H9 (cell line): Measurements from ENCODE around the gene OSGEPL1. TPM values are rescaled to one million over a fixed set of nuclear protein-coding genes. Genes with fewer than 3 reads are reported as not detected.

ENCODE experiments used
- DNase-seq: peaks from one replicate; pipeline ENCODE4 v3.0.0-alpha.2; 2017
- H2AFZ ChIP-seq: one replicate; pipeline ENCODE4 v1.6.1; 2013; ENCODE audit warnings: mild to moderate bottlenecking, low read length, control low read depth, moderate library complexity
- H2AK5ac ChIP-seq: 2 replicates; pipeline ENCODE4 v1.6.1; 2013; ENCODE audit warnings: low read length, control low read depth, mixed read lengths; ENCODE audit not compliant: insufficient read length
- H2BK120ac ChIP-seq: one replicate; pipeline ENCODE4 v1.6.1; 2013; ENCODE audit warnings: low read depth, mild to moderate bottlenecking, low read length, control low read depth, inconsistent platforms; ENCODE audit not compliant: poor library complexity, severe bottlenecking
- H2BK12ac ChIP-seq: 2 replicates; pipeline ENCODE4 v1.6.1; 2013; ENCODE audit warnings: low read length, control low read depth, mixed read lengths, low read depth; ENCODE audit not compliant: insufficient read length
- H2BK15ac ChIP-seq: 2 replicates; pipeline ENCODE4 v1.6.1; 2013; ENCODE audit warnings: low read depth, low read length, control low read depth
- H2BK20ac ChIP-seq: one replicate; pipeline ENCODE4 v1.6.1; 2013; ENCODE audit warnings: low read depth, mild to moderate bottlenecking, low read length, control low read depth, inconsistent platforms; ENCODE audit not compliant: poor library complexity, severe bottlenecking
- H2BK5ac ChIP-seq: 2 replicates; pipeline ENCODE4 v1.6.1; 2013; ENCODE audit warnings: low read length, control low read depth, mixed read lengths; ENCODE audit not compliant: insufficient read length
- H3K14ac ChIP-seq: 2 replicates; pipeline ENCODE4 v1.6.1; 2013; ENCODE audit warnings: low read length, control low read depth; ENCODE audit not compliant: insufficient read depth
- H3K18ac ChIP-seq: 2 replicates; pipeline ENCODE4 v1.6.1; 2013; ENCODE audit warnings: low read depth, mild to moderate bottlenecking, mixed read lengths, low read length, control low read depth; ENCODE audit not compliant: insufficient read length
- H3K23ac ChIP-seq: 2 replicates; pipeline ENCODE4 v1.6.1; 2013; ENCODE audit warnings: low read length, control low read depth, mixed read lengths, low read depth; ENCODE audit not compliant: insufficient read length
- H3K23me2 ChIP-seq: 2 replicates; pipeline ENCODE4 v1.6.1; 2013; ENCODE audit warnings: low read depth, mild to moderate bottlenecking, mixed read lengths, low read length, control low read depth; ENCODE audit not compliant: insufficient read length, poor library complexity, severe bottlenecking
- H3K27ac ChIP-seq: 2 replicates; pipeline ENCODE4 v1.5.1; 2013; ENCODE audit warnings: low read length, control low read depth, mixed read lengths, low read depth; ENCODE audit not compliant: insufficient read length
- H3K27me3 ChIP-seq: 2 replicates; pipeline ENCODE4 v1.6.1; 2013; ENCODE audit warnings: low read length, control low read depth, inconsistent platforms; ENCODE audit not compliant: insufficient read depth
- H3K4ac ChIP-seq: 2 replicates; pipeline ENCODE4 v1.6.1; 2013; ENCODE audit warnings: low read depth, mild to moderate bottlenecking, control low read depth, inconsistent platforms, low read length, moderate library complexity
- H3K4me1 ChIP-seq: 2 replicates; pipeline ENCODE4 v1.6.1; 2013; ENCODE audit warnings: low read length, control low read depth, inconsistent platforms; ENCODE audit not compliant: insufficient read depth
- H3K4me2 ChIP-seq: 2 replicates; pipeline ENCODE4 v1.6.1; 2013; ENCODE audit warnings: low read length, control low read depth, mixed read lengths; ENCODE audit not compliant: insufficient read length, insufficient read depth
- H3K56ac ChIP-seq: 2 replicates; pipeline ENCODE4 v1.6.1; 2013; ENCODE audit warnings: low read depth, mild to moderate bottlenecking, mixed read lengths, low read length, control low read depth; ENCODE audit not compliant: insufficient read length
- H3K79me1 ChIP-seq: 2 replicates; pipeline ENCODE4 v1.6.1; 2013; ENCODE audit warnings: low read depth, mild to moderate bottlenecking, moderate library complexity, low read length, control low read depth, inconsistent platforms; ENCODE audit not compliant: insufficient read depth, poor library complexity, severe bottlenecking
- H3K79me2 ChIP-seq: 2 replicates; pipeline ENCODE4 v1.6.1; 2013; ENCODE audit warnings: low read length, control low read depth, inconsistent platforms; ENCODE audit not compliant: insufficient read depth
- H3K9ac ChIP-seq: 2 replicates; pipeline ENCODE4 v1.6.1; 2013; ENCODE audit warnings: low read length, control low read depth, mixed read lengths; ENCODE audit not compliant: insufficient read length; ENCODE audit errors: extremely low read depth
- H3K9me3 ChIP-seq: one replicate; pipeline ENCODE4 v1.6.1; 2013; ENCODE audit warnings: low read depth, low read length, inconsistent platforms; ENCODE audit not compliant: control insufficient read depth
- H3T11ph ChIP-seq: one replicate; pipeline ENCODE4 v1.6.1; 2013; ENCODE audit warnings: mild to moderate bottlenecking, low read length, control low read depth, inconsistent platforms
- H4K20me1 ChIP-seq: one replicate; pipeline ENCODE4 v1.6.1; 2013; ENCODE audit not compliant: control insufficient read depth, insufficient read length, insufficient read depth
- H4K5ac ChIP-seq: 2 replicates; pipeline ENCODE4 v1.6.1; 2013; ENCODE audit warnings: low read depth, mild to moderate bottlenecking, mixed read lengths, low read length, control low read depth; ENCODE audit not compliant: insufficient read length
- H4K8ac ChIP-seq: replicated peaks from 2 replicates; pipeline ENCODE4 v1.6.1; 2013; ENCODE audit warnings: low read length, control low read depth, mixed read lengths, low read depth; ENCODE audit not compliant: insufficient read length
- H4K91ac ChIP-seq: 2 replicates; pipeline ENCODE4 v1.6.1; 2013; ENCODE audit warnings: low read depth, mild to moderate bottlenecking, moderate library complexity, mixed read lengths, low read length, control low read depth; ENCODE audit not compliant: insufficient read length
- H3K27ac Mint-ChIP-seq, 3 experiments: 2 replicates in 2 of 3; 3 replicates in 1 of 3; pipeline ENCODE4 v1.8.0; 2020 to 2021; ENCODE audit warnings: mixed read lengths in 3 of 3, mild to moderate bottlenecking in 1 of 3, moderate library complexity in 1 of 3
- H3K27me3 Mint-ChIP-seq: 2 replicates; pipeline ENCODE4 v1.8.0; 2021; ENCODE audit warnings: low read depth, mild to moderate bottlenecking, moderate library complexity, mixed read lengths
- H3K36me3 Mint-ChIP-seq, 3 experiments: 2 replicates in 2 of 3; 3 replicates in 1 of 3; pipeline ENCODE4 v1.8.0; 2020 to 2021; ENCODE audit warnings: low read depth in 3 of 3, mixed read lengths in 3 of 3; ENCODE audit not compliant: insufficient read depth in 1 of 3
- H3K4me1 Mint-ChIP-seq, 2 experiments: 2 replicates each; pipeline ENCODE4 v1.8.0; 2020; ENCODE audit warnings: mixed read lengths in 2 of 2
- H3K4me3 Mint-ChIP-seq, 2 experiments: 2 replicates in 1 of 2; 3 replicates in 1 of 2; pipeline ENCODE4 v1.8.0; 2020 to 2021; ENCODE audit warnings: mild to moderate bottlenecking in 2 of 2, mixed read lengths in 2 of 2, moderate library complexity in 1 of 2
- H3K9me3 Mint-ChIP-seq, 2 experiments: 2 replicates in 1 of 2; 3 replicates in 1 of 2; pipeline ENCODE4 v1.8.0; 2020; ENCODE audit warnings: mild to moderate bottlenecking in 2 of 2, mixed read lengths in 2 of 2, moderate library complexity in 1 of 2
- total RNA-seq: library from RNA; stranded (reverse); gene quantifications from 2 replicates; pipeline ENCODE4 v1.2.1, GENCODE V29; 2021
- TF ChIP-seq, protein P1 (sequence below): fragments of 200-600 bp; sonication (generic); conservative IDR thresholded peaks from 3 replicates; pipeline ENCODE4 v1.8.0; 2021; ENCODE audit warnings: antibody characterized with exemption, mild to moderate bottlenecking

Gene OSGEPL1
- total RNA-seq, 1 experiment from 2014 or later, result 10.7 TPM

DNA sequence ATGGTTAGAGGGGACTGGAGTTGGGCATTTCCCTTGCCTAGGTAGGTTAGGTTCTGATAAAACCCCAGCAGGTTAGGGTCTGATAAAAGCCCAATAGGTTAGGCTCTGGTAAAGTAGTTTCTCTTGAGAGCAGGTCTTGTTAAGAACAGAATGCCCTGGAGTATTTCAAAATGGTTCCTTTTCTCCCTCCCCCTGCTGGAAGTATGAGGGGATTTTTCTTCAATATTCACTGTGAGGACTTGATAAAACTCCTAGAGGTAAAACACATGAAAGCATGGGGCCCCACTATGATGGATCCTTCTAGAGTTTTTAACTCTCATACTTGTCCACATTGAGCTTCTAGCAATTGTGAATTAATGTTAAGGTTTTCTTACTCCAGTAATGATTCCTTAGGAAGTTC lies 60.5 kb downstream of the OSGEPL1 start:
- H3K23ac ChIP-seq, result no peak overlapping the region
- H4K5ac ChIP-seq, result peak overlapping the region; percentile 57
- no peak overlapping the region for H2BK15ac ChIP-seq
- no peak overlapping the region for H4K8ac ChIP-seq
- no peaks in the 10 kb centered on the region for H3K79me1 ChIP-seq
- peaks cover 2 to 5% of the 10 kb centered on the region in 2 experiments for H3K4me1 Mint-ChIP-seq
- no peaks in the 10 kb centered on the region for H3K27me3 ChIP-seq
- no peak overlapping the region for H2AK5ac ChIP-seq
- no peaks in the 10 kb centered on the region for H3K23me2 ChIP-seq
- H4K91ac ChIP-seq, result no peak overlapping the region
- no peak for DNase-seq
- H3K9me3 Mint-ChIP-seq, result no peaks in the 10 kb centered on the region
- H2BK20ac ChIP-seq, result no peak overlapping the region
- no peak overlapping the region for H3K4me2 ChIP-seq
- no peak overlapping the region for H3T11ph ChIP-seq
- no peak overlapping the region for H3K27ac ChIP-seq
- no peaks in the 10 kb centered on the region for H4K20me1 ChIP-seq
- H3K4me3 Mint-ChIP-seq, result no peak overlapping the region
- H3K27ac Mint-ChIP-seq, result no peak overlapping the region
- no peaks in the 10 kb centered on the region for H3K9me3 ChIP-seq
- no peak overlapping the region for H3K18ac ChIP-seq
- H3K14ac ChIP-seq, result no peak overlapping the region
- no peak overlapping the region for H3K56ac ChIP-seq
- H2BK12ac ChIP-seq, result no peak overlapping the region
- H2BK5ac ChIP-seq, result no peak overlapping the region
- no peaks in the 10 kb centered on the region for H3K27me3 Mint-ChIP-seq
- H3K4me1 ChIP-seq, result no peaks in the 10 kb centered on the region
- no peak overlapping the region for H2AFZ ChIP-seq
- H3K4ac ChIP-seq, result no peak overlapping the region
- H3K79me2 ChIP-seq, result no peaks in the 10 kb centered on the region
- H2BK120ac ChIP-seq, result no peak overlapping the region
- H3K36me3 Mint-ChIP-seq, result no peaks in the 10 kb centered on the region
- H3K9ac ChIP-seq, result no peak overlapping the region
- TF ChIP-seq, protein P1, sequence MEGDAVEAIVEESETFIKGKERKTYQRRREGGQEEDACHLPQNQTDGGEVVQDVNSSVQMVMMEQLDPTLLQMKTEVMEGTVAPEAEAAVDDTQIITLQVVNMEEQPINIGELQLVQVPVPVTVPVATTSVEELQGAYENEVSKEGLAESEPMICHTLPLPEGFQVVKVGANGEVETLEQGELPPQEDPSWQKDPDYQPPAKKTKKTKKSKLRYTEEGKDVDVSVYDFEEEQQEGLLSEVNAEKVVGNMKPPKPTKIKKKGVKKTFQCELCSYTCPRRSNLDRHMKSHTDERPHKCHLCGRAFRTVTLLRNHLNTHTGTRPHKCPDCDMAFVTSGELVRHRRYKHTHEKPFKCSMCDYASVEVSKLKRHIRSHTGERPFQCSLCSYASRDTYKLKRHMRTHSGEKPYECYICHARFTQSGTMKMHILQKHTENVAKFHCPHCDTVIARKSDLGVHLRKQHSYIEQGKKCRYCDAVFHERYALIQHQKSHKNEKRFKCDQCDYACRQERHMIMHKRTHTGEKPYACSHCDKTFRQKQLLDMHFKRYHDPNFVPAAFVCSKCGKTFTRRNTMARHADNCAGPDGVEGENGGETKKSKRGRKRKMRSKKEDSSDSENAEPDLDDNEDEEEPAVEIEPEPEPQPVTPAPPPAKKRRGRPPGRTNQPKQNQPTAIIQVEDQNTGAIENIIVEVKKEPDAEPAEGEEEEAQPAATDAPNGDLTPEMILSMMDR, result peak; percentile 56
